Neuronal stem cell (in vitro differentiated cells): ENCODE results near the gene COQ8A.

Experiments used
- DNase-seq: peaks from one replicate; pipeline ENCODE4 v3.0.0-alpha.2; 2013; ENCODE audit warnings: low spot score
- H2AFZ ChIP-seq: one replicate; pipeline ENCODE4 v1.6.1; 2013; ENCODE audit warnings: mild to moderate bottlenecking, low read length, inconsistent platforms
- H2AK5ac ChIP-seq: 2 replicates; pipeline ENCODE4 v1.6.1; 2013; ENCODE audit warnings: low read depth, mild to moderate bottlenecking, inconsistent platforms, low read length, moderate library complexity, mixed read lengths
- H2BK120ac ChIP-seq: 2 replicates; pipeline ENCODE4 v1.6.1; 2013; ENCODE audit warnings: low read depth, mild to moderate bottlenecking, inconsistent platforms, low read length, moderate library complexity, mixed read lengths
- H2BK12ac ChIP-seq: one replicate; pipeline ENCODE4 v1.6.1; 2013; ENCODE audit warnings: low read length, inconsistent platforms
- H2BK15ac ChIP-seq: 2 replicates; pipeline ENCODE4 v1.6.1; 2013; ENCODE audit warnings: mild to moderate bottlenecking, low read length, inconsistent platforms, mixed read lengths
- H2BK5ac ChIP-seq: one replicate; pipeline ENCODE4 v1.6.1; 2013; ENCODE audit warnings: inconsistent platforms, mild to moderate bottlenecking, low read length, moderate library complexity
- H3K14ac ChIP-seq: one replicate; pipeline ENCODE4 v1.6.1; 2013; ENCODE audit warnings: low read length, inconsistent platforms
- H3K18ac ChIP-seq: 2 replicates; pipeline ENCODE4 v1.6.1; 2013; ENCODE audit warnings: low read length, inconsistent platforms
- H3K23ac ChIP-seq: 2 replicates; pipeline ENCODE4 v1.6.1; 2013; ENCODE audit warnings: low read depth, mild to moderate bottlenecking, mixed read lengths, low read length, inconsistent platforms; ENCODE audit not compliant: poor library complexity
- H3K27ac ChIP-seq: replicated peaks from 3 replicates; pipeline ENCODE4 v1.5.1; 2013; ENCODE audit warnings: low read length, inconsistent platforms
- H3K27me3 ChIP-seq, 3 experiments: 2 replicates each; pipeline ENCODE4 v1.6.1; 2013; ENCODE audit warnings: low read length in 3 of 3, mild to moderate bottlenecking in 2 of 3, inconsistent platforms in 1 of 3, low read depth in 1 of 3, mixed read lengths in 1 of 3, moderate library complexity in 1 of 3; ENCODE audit not compliant: control insufficient read depth in 3 of 3, insufficient read depth in 3 of 3
- H3K36me3 ChIP-seq, 2 donors: replicated peaks in 1 of 2; 2 replicates each; pipeline ENCODE4 v1.6.1; 2013; ENCODE audit warnings: low read length in 2 of 2; ENCODE audit not compliant: control insufficient read depth in 2 of 2, insufficient read depth in 2 of 2
- H3K4ac ChIP-seq: 2 replicates; pipeline ENCODE4 v1.6.1; 2013; ENCODE audit warnings: inconsistent platforms, mild to moderate bottlenecking, low read length, moderate library complexity
- H3K4me1 ChIP-seq, 2 donors: 1 replicate in 1 of 2; 2 replicates in 1 of 2; pipeline ENCODE4 v1.6.1; 2013; ENCODE audit warnings: low read length in 2 of 2, low read depth in 1 of 2; ENCODE audit not compliant: control insufficient read depth in 2 of 2, insufficient read depth in 1 of 2
- H3K4me2 ChIP-seq: one replicate; pipeline ENCODE4 v1.6.1; 2013; ENCODE audit warnings: mild to moderate bottlenecking, low read length, inconsistent platforms; ENCODE audit not compliant: insufficient read depth, poor library complexity, severe bottlenecking
- H3K4me3 ChIP-seq, 2 donors: 2 replicates each; pipeline ENCODE4 v1.5.1; 2013; ENCODE audit warnings: low read length in 2 of 2, mild to moderate bottlenecking in 2 of 2, inconsistent platforms in 1 of 2, moderate library complexity in 1 of 2
- H3K79me1 ChIP-seq: one replicate; pipeline ENCODE4 v1.6.1; 2013; ENCODE audit warnings: low read depth, mild to moderate bottlenecking, inconsistent platforms, low read length, moderate library complexity
- H3K9ac ChIP-seq: one replicate; pipeline ENCODE4 v1.6.1; 2013; ENCODE audit warnings: mild to moderate bottlenecking, low read depth, low read length, inconsistent platforms; ENCODE audit not compliant: poor library complexity
- H3K9me3 ChIP-seq, 2 donors: replicated peaks in 1 of 2; 2 replicates each; pipeline versions ENCODE3 to v1.6.1; 2013; ENCODE audit warnings: low read length in 2 of 2, mild to moderate bottlenecking in 2 of 2, inconsistent platforms in 1 of 2, low read depth in 1 of 2, mixed read lengths in 1 of 2, moderate library complexity in 1 of 2; ENCODE audit not compliant: control insufficient read depth in 2 of 2, insufficient read depth in 1 of 2
- H4K8ac ChIP-seq: one replicate; pipeline ENCODE4 v1.6.1; 2013; ENCODE audit warnings: low read depth, mild to moderate bottlenecking, inconsistent platforms, low read length, moderate library complexity
- H4K91ac ChIP-seq: one replicate; pipeline ENCODE4 v1.6.1; 2013; ENCODE audit warnings: low read length, low read depth, mild to moderate bottlenecking, inconsistent platforms; ENCODE audit not compliant: poor library complexity
- WGBS, 2 donors: extraction: QIAGEN DNeasy Blood & Tissue Kit; methylation state at CpG; one replicate each; pipeline ENCODE4 v1.1.7; 2013; ENCODE audit warnings: missing lambda C conversion rate in 2 of 2, mixed read lengths in 1 of 2; ENCODE audit not compliant: insufficient read length in 2 of 2, insufficient replicate concordance in 1 of 2; ENCODE audit errors: extremely low coverage in 2 of 2; 5-methylcytosine and 5-hydroxymethylcytosine counted together

The COQ8A gene

GRCh38 chr1:226981838-226982237 lies 41.7 kb downstream of the COQ8A start:
- H3K4ac ChIP-seq: no peak overlapping the region
- H4K91ac ChIP-seq: no peak overlapping the region
- peak overlapping the region; percentile 73 for H3K23ac ChIP-seq
- no peak overlapping the region for H2BK15ac ChIP-seq
- peak overlapping the region; percentile 70 for H3K9ac ChIP-seq
- peaks cover 0 to 3% of the 10 kb centered on the region in 2 donors for H3K4me1 ChIP-seq
- H2BK12ac ChIP-seq: no peak overlapping the region
- no peak for DNase-seq
- peaks cover 0 to 9% of the 10 kb centered on the region in 2 donors for H3K36me3 ChIP-seq
- no CpG with 5 or more reads among the region's 18 CpGs for WGBS, 2 donors
- peak overlapping the region in 1 of 2 donors; percentile 58 for H3K4me3 ChIP-seq
- H4K8ac ChIP-seq: no peak overlapping the region
- no peaks in the 10 kb centered on the region for H3K27me3 ChIP-seq
- H3K18ac ChIP-seq: peak overlapping the region; percentile 71
- no peak overlapping the region for H2BK5ac ChIP-seq
- no peak overlapping the region for H2AK5ac ChIP-seq
- H3K14ac ChIP-seq: peak overlapping the region; percentile 89
- H2BK120ac ChIP-seq: no peak overlapping the region
- no peak overlapping the region for H3K27ac ChIP-seq
- H3K79me1 ChIP-seq: peaks cover 5% of the 10 kb centered on the region
- no peak overlapping the region for H3K4me2 ChIP-seq
- H2AFZ ChIP-seq: no peak overlapping the region
- peaks cover 0 to 3% of the 10 kb centered on the region in 2 donors for H3K9me3 ChIP-seq

DNA sequence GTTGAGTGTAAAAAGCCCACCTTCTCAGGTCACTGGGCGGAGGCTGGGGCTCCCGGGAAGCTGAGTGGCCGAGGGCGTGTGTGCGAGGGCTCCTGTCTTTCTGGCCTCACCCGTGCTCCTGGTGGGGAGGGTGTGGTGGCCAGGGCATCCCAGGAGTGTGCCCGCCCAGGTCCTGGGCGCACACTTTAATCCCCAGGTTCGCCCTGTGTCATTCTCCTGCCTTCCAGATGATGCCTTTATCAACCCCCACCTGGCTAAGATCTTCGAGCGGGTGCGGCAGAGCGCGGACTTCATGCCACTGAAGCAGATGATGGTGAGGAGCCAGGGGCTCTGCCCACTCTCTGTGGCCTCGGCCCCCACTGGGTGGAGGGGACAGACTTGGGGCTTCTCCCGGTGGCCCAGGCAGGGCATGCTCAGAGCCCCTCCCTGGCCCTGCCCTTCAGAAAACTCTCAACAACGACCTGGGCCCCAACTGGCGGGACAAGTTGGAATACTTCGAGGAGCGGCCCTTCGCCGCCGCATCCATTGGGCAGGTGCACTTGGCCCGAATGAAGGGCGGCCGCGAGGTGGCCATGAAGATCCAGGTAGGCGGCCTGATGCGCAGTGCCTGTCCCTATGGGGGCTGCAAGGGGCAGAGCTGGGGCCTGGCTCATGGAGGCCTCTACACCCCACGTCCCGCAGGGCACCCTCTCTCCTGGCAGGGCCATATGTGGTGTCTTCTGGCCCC lies 42.5 kb downstream of the COQ8A start:
- Histone ChIP-seq H4K91ac (no peak overlapping the region), H3K4me1 (peaks cover 0 to 3% of the 10 kb centered on the region in 2 donors), H3K79me1 (peaks cover 3% of the 10 kb centered on the region), H2AK5ac (no peak overlapping the region), H2BK12ac (peak overlapping the region; percentile 10), H3K4ac (no peak overlapping the region), H3K4me2 (no peak overlapping the region), H4K8ac (peak overlapping the region; percentile 17), H3K27me3 (no peaks in the 10 kb centered on the region), H2BK5ac (no peak overlapping the region), H2BK120ac (no peak overlapping the region), H3K23ac (peak overlapping the region; percentile 85), H3K9ac (no peak overlapping the region), H3K9me3 (peaks cover 0 to 4% of the 10 kb centered on the region in 2 donors), H3K27ac (no peak overlapping the region), H3K4me3 (no peak overlapping the region), H3K36me3 (peaks cover 0 to 17% of the 10 kb centered on the region in 2 donors), H2AFZ (no peak overlapping the region), H3K18ac (peak overlapping the region; percentile 48), H3K14ac (no peak overlapping the region), H2BK15ac (no peak overlapping the region)
- WGBS, 2 donors: no CpG with 5 or more reads among the region's 31 CpGs
- no peak for DNase-seq

DNA sequence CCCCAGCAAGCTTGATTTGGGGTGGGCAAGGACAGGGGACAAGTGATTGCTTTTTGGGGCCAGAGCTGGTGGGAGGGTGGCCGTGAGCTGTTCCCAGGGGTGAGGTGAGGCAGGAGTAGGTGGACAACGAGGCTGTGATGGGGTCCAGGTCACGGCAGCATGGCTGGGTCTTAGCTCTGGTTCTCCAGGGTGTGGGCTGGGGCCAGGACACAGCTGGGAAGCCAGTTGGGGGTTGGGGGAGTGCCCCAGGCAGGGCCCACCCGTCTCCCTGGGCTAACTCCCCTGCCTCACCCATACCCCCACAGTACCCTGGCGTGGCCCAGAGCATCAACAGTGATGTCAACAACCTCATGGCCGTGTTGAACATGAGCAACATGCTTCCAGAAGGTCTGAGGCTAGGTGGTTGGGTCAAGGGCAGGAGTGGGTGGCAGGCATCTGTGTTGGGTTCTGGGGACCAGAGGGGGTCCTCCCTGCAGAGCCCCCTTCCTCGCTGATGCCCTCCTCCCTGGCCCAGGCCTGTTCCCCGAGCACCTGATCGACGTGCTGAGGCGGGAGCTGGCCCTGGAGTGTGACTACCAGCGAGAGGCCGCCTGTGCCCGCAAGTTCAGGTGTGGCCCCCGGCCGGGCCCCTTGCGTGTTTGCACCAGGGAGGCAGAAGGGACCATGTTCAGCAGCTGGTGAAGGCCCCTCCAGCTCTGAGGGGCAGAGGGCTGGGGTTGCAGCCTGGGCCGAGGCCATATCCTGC lies 43.3 kb downstream of the COQ8A start:
- Histone ChIP-seq H3K9ac (no peak overlapping the region), H3K4me3 (no peak overlapping the region), H4K8ac (no peak overlapping the region), H3K14ac (no peak overlapping the region), H3K4me1 (peaks cover 0 to 3% of the 10 kb centered on the region in 2 donors), H3K23ac (peak overlapping the region; percentile 85), H3K27ac (no peak overlapping the region), H2AFZ (no peak overlapping the region), H2BK120ac (no peak overlapping the region), H3K4me2 (no peak overlapping the region), H2BK15ac (no peak overlapping the region), H2AK5ac (peak overlapping the region; percentile 7), H3K4ac (no peak overlapping the region), H3K36me3 (peaks cover 0 to 25% of the 10 kb centered on the region in 2 donors), H3K18ac (peak overlapping the region; percentile 71), H2BK12ac (no peak overlapping the region), H4K91ac (no peak overlapping the region), H3K27me3 (no peaks in the 10 kb centered on the region), H2BK5ac (peak overlapping the region; percentile 87), H3K9me3 (peaks cover 0 to 2% of the 10 kb centered on the region in 2 donors), H3K79me1 (no peaks in the 10 kb centered on the region)
- WGBS, 2 donors: no CpG with 5 or more reads among the region's 18 CpGs
- no peak for DNase-seq

GRCh38 chr1:226983992-226984364 lies 43.9 kb downstream of the COQ8A start:
- peak overlapping the region; percentile 87 for H2BK5ac ChIP-seq
- no peak overlapping the region for H3K4me2 ChIP-seq
- peaks cover 0 to 3% of the 10 kb centered on the region in 2 donors for H3K4me1 ChIP-seq
- peak overlapping the region; percentile 56 for H2AK5ac ChIP-seq
- peak overlapping the region; percentile 85 for H3K23ac ChIP-seq
- H2BK120ac ChIP-seq: peak overlapping the region; percentile 61
- H2BK15ac ChIP-seq: peak overlapping the region; percentile 58
- no peaks in the 10 kb centered on the region for H3K27me3 ChIP-seq
- no peak overlapping the region for H4K8ac ChIP-seq
- peak overlapping the region; percentile 82 for H3K14ac ChIP-seq
- H3K79me1 ChIP-seq: no peaks in the 10 kb centered on the region
- no peak overlapping the region for H3K4ac ChIP-seq
- peak overlapping the region; percentile 71 for H3K18ac ChIP-seq
- H3K27ac ChIP-seq: no peak overlapping the region
- no peak overlapping the region for H2BK12ac ChIP-seq
- no CpG with 5 or more reads among the region's 5 CpGs for WGBS, 2 donors
- H3K9me3 ChIP-seq: peaks cover 0 to 2% of the 10 kb centered on the region in 2 donors
- H2AFZ ChIP-seq: no peak overlapping the region
- no peak overlapping the region for H4K91ac ChIP-seq
- peaks cover 0 to 27% of the 10 kb centered on the region in 2 donors for H3K36me3 ChIP-seq
- peak overlapping the region; percentile 4 for H3K9ac ChIP-seq
- no peak overlapping the region for H3K4me3 ChIP-seq
- DNase-seq: no peak
